Measurements from ENCODE around the gene COG5. TPM values are rescaled to one million over a fixed set of nuclear protein-coding genes. Genes with fewer than 3 reads are reported as not detected.

The COG5 gene
- total RNA-seq (2011; cell fraction: chromatin; rRNA removed; ENCODE audit: low replicate concordance), result 168 and 479 TPM in 2 replicates
- total RNA-seq (2011; cell fraction: nucleolus; rRNA removed), result 44.5 and 53.0 TPM in 2 replicates
- total RNA-seq (2011; cell fraction: nucleoplasm; rRNA removed), result 102 and 103 TPM in 2 replicates
- total RNA-seq (2014; rRNA removed) (57.1 and 75.1 TPM in 2 replicates), total RNA-seq (2014; rRNA removed; fragmentation: Illumina TruSeq; extraction: Trizol) (56.4 and 70.4 TPM in 2 replicates), total RNA-seq (2015; rRNA removed; fragmentation: Illumina TruSeq; extraction: Trizol) (57.6 and 65.5 TPM in 2 replicates), total RNA-seq (2021) (57.0 and 58.0 TPM in 2 replicates), polyA plus RNA-seq (2011; rRNA removed) (45.1 and 63.6 TPM in 2 replicates), polyA plus RNA-seq (2014; fragmentation: Illumina TruSeq; extraction: Trizol) (31.0 and 42.5 TPM in 2 replicates), polyA plus RNA-seq (2014; fragmentation: Nextera tagmentation; extraction: Ambion mirVana) (10 to 100 TPM; 15.3 to 25.9 TPM), polyA plus RNA-seq (2014; rRNA removed) (40.5 and 52.6 TPM in 2 replicates), polyA minus RNA-seq (2011; rRNA and poly(A)+ RNA removed) (216 and 243 TPM in 2 replicates), Bru-seq, nascent RNA (percentile 89 among the genes with signal in this experiment), BruChase-seq, experiment 1, labeled RNA remaining after a 2-hour chase (percentile 93 among the genes with signal in this experiment), BruChase-seq, experiment 2, labeled RNA remaining after a 6-hour chase (percentile 88 among the genes with signal in this experiment)
- 17.2 and 28.4 TPM in 2 replicates for polyA plus RNA-seq (2011; cell fraction: cytosol; rRNA removed)
- 34.3 and 49.8 TPM in 2 replicates for polyA plus RNA-seq (2011; cell fraction: nucleus; rRNA removed)
- 29.9 and 34.0 TPM in 2 replicates for polyA plus RNA-seq (2012)
- polyA minus RNA-seq (2011; cell fraction: cytosol; rRNA and poly(A)+ RNA removed), result 26.6 and 47.7 TPM in 2 replicates
- polyA minus RNA-seq (2011; cell fraction: nucleus; rRNA and poly(A)+ RNA removed), result 128 and 167 TPM in 2 replicates
- long read RNA-seq, experiment 1, full-length matches to known transcripts, result 83 of 175 reads
- long read RNA-seq, experiment 1, partial matches to known transcripts, result 39 of 175 reads
- long read RNA-seq, experiment 1, other reads (novel, unspliced or antisense), result 53 of 175 reads
- long read RNA-seq, experiment 2, full-length matches to known transcripts, result 9 of 31 reads
- long read RNA-seq, experiment 2, partial matches to known transcripts, result 5 of 31 reads
- long read RNA-seq, experiment 2, other reads (novel, unspliced or antisense), result 17 of 31 reads
- long read RNA-seq, experiment 3, full-length matches to known transcripts, result 14 of 29 reads
- long read RNA-seq, experiment 3, partial matches to known transcripts, result 10 of 29 reads
- long read RNA-seq, experiment 3, other reads (novel, unspliced or antisense), result 5 of 29 reads

DNA sequence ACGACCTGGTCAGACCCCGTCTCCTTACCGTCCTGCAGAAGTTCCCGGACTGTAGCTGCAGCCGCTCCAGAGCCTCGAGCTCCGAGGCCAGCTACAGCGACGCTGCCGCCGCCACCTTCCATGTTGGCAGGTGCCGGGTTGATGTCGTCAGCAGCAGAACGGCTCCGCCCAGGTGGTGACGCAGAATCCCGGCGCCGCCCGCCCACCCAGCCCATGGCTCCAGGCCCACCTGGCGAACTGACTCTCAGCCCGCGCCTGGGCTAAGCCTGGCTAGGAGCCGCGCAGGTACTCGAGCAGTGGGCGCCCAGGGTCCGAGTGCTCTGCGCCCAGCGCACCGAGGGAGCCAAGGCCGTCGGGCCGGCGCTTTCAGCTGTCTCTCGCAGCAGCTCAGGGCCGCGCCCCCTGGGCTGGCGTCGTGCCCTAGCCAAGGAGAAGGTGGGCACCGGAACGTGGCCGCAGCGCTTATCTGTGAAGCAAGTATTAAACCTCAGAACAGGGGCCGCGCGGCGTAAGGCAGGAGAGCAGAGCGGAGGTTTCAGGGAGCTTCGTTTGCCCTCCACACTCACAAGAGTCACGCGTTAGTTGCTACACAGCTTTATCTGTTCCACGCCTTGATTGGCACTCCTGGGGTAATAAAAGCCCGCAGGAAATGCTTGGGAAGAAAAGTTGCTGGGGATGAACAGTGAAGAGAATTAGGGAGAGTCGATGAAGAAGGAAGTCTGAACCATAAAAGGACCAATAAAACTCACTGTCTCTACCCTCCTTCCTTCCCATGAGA is at the start of gene COG5, which contains the start of gene DUS4L:
COG5 (minus strand) TSS at position 146 of the 778 bp plus-strand sequence; CDS start at position 122, 24 bp downstream.
DUS4L (plus strand) TSS at position 197 of the 778 bp plus-strand sequence. CDS start 3,100 bp downstream, outside the sequence.
- peak within 1 kb of the TSS; percentile 98 for H2AFZ ChIP-seq (ENCODE audit: low read depth, low read length)
- H3K4me2 ChIP-seq (ENCODE audit: insufficient read depth, low read length), result peak within 1 kb of the TSS; percentile 89
- DNase-seq (ENCODE audit: extremely low read depth in 1 of 4, low spot score in 3 of 4), result peak; percentile 90 to 95 (median 92)
- in situ Hi-C loops (cut with MboI), result no loop called here
- ChIA-PET CTCF (ENCODE audit: low intra/inter-chr PET ratio) (no interaction called here), POLR2A (interaction anchor here (0.5 to 3.7 kb wide), 17 partner anchors 8 to 395 kb away, joined by 3 to 16 read pairs (median 5); partner anchors contain the start of genes BCAP29 and HBP1)
- no peaks in the 10 kb centered on the region for H3K9me3 ChIP-seq (replicated peaks; ENCODE audit: control insufficient read depth, insufficient read depth, low read depth, low read length)
- peak within 1 kb of the TSS; percentile 74 for H3K4me3 ChIP-seq
- no peaks in the 10 kb centered on the region for H3K27me3 ChIP-seq (ENCODE audit: control insufficient read depth in 2 of 2, insufficient read depth in 2 of 2, low read length in 2 of 2)
- H3K4me1 ChIP-seq (replicated peaks in 1 of 2; ENCODE audit: control insufficient read depth in 2 of 2, insufficient read depth in 2 of 2, low read length in 2 of 2), result peaks cover 10 to 27% of the 10 kb centered on the region in 2 experiments; a peak in 4 of 5 replicates
- peaks cover 6% of the 10 kb centered on the region; the same call in 1 of the 2 replicates for H4K20me1 ChIP-seq (replicated peaks; ENCODE audit: control insufficient read depth, insufficient read depth, low read length)
- no TSS peak for BruUV-seq (replicated peaks)
- WGBS (ENCODE audit: insufficient coverage, low coverage, missing lambda C conversion rate), result under 1% methylated on average over 55 of the region's 55 CpGs
- no peaks in the 10 kb centered on the region for H3K9me1 ChIP-seq (ENCODE audit: control insufficient read depth, insufficient read depth, low read length)
- peak within 1 kb of the TSS; percentile 92 to 99 for H3K9ac ChIP-seq (ENCODE audit: insufficient read depth in 1 of 2, low read depth in 2 of 2, low read length in 2 of 2)
- intact Hi-C loops (cut with micrococcal nuclease), result loop anchor here (5.0 kb wide), 1 partner anchor 102 kb away; no protein-coding TSS in a partner anchor
- peak; percentile 46 for FAIRE-seq
- peaks cover 32% of the 10 kb centered on the region for H3K36me3 ChIP-seq (ENCODE audit: control insufficient read depth, insufficient read depth, low read length)
- H3K79me2 ChIP-seq (ENCODE audit: control insufficient read depth, insufficient read depth, low read length), result peaks cover 68% of the 10 kb centered on the region
- peak; percentile 91 for ATAC-seq
- H3K27ac ChIP-seq (ENCODE audit: extremely low read depth, low read depth, low read length), result peak within 1 kb of the TSS; percentile 81
- TF ChIP-seq ZNF354B (CRISPR knock-in tag; IDR thresholded peaks at IDR 0.05), result no peak
- peak; percentile 98 for TF ChIP-seq CREB1 (IDR thresholded peaks at IDR 0.05)
- peak; percentile 99 for TF ChIP-seq CREB1 (CRISPR knock-in tag; IDR thresholded peaks at IDR 0.05)
- TF ChIP-seq RBM17 (IDR thresholded peaks at IDR 0.05; ENCODE audit: borderline replicate concordance, low read depth, low read length), result no peak
- peak; percentile 84 to 88 for TF ChIP-seq MAZ (CRISPR knock-in tag; conservative IDR thresholded peaks at IDR 0.05 in 1 of 2, IDR thresholded peaks at IDR 0.05 in 1 of 2)
- TF ChIP-seq, protein P1, sequence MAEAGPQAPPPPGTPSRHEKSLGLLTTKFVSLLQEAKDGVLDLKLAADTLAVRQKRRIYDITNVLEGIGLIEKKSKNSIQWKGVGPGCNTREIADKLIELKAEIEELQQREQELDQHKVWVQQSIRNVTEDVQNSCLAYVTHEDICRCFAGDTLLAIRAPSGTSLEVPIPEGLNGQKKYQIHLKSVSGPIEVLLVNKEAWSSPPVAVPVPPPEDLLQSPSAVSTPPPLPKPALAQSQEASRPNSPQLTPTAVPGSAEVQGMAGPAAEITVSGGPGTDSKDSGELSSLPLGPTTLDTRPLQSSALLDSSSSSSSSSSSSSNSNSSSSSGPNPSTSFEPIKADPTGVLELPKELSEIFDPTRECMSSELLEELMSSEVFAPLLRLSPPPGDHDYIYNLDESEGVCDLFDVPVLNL (CRISPR knock-in tag; IDR thresholded peaks at IDR 0.05; ENCODE audit: low read depth), result peak; percentile 37; the same call in 1 of the 2 replicates
- no peak for TF ChIP-seq NEUROD1 (IDR thresholded peaks at IDR 0.05; ENCODE audit: borderline replicate concordance, low read depth, low read length, partially characterized antibody)
- TF ChIP-seq, protein P2, sequence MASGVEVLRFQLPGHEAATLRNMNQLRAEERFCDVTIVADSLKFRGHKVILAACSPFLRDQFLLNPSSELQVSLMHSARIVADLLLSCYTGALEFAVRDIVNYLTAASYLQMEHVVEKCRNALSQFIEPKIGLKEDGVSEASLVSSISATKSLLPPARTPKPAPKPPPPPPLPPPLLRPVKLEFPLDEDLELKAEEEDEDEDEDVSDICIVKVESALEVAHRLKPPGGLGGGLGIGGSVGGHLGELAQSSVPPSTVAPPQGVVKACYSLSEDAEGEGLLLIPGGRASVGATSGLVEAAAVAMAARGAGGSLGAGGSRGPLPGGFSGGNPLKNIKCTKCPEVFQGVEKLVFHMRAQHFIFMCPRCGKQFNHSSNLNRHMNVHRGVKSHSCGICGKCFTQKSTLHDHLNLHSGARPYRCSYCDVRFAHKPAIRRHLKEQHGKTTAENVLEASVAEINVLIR (CRISPR knock-in tag; IDR thresholded peaks at IDR 0.05), result peak; percentile 97
- peak; percentile 96 for TF ChIP-seq ATF1 (CRISPR knock-in tag; IDR thresholded peaks at IDR 0.05)
- TF ChIP-seq ATF1 (tag; IDR thresholded peaks at IDR 0.05), result peak; percentile 99
- peak; percentile 38; the same call in 1 of the 2 replicates for TF ChIP-seq TCF3 (CRISPR knock-in tag; IDR thresholded peaks at IDR 0.05)
- TF ChIP-seq, protein P3, sequence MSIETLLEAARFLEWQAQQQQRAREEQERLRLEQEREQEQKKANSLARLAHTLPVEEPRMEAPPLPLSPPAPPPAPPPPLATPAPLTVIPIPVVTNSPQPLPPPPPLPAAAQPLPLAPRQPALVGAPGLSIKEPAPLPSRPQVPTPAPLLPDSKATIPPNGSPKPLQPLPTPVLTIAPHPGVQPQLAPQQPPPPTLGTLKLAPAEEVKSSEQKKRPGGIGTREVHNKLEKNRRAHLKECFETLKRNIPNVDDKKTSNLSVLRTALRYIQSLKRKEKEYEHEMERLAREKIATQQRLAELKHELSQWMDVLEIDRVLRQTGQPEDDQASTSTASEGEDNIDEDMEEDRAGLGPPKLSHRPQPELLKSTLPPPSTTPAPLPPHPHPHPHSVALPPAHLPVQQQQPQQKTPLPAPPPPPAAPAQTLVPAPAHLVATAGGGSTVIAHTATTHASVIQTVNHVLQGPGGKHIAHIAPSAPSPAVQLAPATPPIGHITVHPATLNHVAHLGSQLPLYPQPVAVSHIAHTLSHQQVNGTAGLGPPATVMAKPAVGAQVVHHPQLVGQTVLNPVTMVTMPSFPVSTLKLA (conservative IDR thresholded peaks at IDR 0.05), result peak; percentile 54 to 85
